ENCODE data around the gene SMIM30. TPM values are rescaled to one million over a fixed set of nuclear protein-coding genes. Genes with fewer than 3 reads are reported as not detected.

SMIM30 gene
- total RNA-seq, 1 donor: 19.7 TPM

DNA sequence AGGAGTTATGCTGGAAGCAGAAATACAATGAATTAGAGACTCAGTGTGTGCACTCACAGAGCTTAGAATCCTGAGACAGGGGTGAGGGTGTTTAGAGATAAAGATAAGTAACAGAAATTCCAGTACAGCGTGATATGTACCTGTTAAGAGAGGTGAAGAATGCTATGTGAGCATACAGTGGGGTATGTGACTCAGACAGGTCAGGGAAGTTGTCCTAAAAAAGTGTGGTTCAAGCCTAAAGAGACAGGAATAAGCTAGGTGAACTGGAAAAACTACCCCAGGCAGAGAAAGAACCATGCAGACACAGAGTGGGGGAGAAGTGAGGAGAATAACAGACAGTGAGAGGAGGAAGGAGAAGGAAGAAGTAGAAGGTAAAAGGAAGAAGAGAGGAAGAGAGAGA is 8.6 kb downstream of the SMIM30 start:
- DNase-seq (ENCODE audit: low read depth in 2 of 3, low spot score in 2 of 3): no peak

DNA sequence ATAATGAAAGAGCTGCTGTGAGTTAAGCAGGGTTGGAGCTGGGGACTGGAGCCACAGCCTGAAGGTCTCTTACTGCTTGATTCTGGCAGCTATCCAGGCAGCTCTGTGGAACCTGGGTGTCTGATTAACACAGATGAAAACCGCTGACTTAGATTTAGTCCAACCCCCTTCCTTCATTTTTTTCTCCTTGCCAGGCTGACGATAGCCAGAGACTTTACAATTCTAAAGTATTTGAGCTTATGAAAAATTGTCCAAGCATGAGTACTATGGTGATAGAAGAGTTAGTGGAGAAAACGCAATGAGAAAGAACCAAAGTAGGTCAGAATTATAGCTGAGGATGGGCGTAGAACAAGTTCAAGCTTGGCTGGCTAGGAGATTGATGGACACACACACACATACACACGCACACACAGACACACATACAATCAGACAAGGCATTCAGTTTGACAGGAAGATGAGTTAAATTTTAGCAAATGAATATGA is 18.2 kb downstream of the SMIM30 start:
- no peak for DNase-seq (ENCODE audit: low read depth in 2 of 3, low spot score in 2 of 3)

DNA sequence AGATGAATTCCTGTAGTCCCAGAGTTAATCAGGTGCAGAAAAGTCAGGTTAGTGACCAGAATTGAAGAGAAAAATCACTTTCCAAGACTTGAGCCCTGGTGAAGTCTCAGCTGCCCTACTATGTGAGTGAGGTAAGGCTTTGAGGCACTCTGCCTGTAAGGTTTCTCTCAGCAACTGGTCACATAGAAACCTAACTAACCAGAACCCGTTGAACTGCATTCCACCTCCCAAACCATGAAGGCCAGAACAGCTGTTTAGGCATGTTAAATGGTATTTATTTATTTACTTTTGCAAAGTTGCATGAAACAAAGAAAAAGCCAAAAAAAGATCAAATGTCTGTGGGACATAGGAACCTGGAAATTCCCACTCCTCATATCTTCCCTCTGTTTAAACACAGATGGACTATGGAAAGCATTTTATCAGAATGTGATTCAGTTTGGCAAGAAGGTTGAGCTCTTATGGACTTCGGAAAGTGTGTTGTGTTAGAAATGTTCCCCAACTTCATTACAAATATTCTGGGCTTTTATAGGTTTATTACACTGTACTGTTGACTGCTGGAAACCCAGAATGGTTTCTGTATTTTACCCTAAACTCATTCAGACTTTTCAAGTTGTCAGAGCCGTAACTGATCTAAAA is 19.0 kb downstream of the SMIM30 start:
- DNase-seq (ENCODE audit: low read depth in 2 of 3, low spot score in 2 of 3): no peak

DNA sequence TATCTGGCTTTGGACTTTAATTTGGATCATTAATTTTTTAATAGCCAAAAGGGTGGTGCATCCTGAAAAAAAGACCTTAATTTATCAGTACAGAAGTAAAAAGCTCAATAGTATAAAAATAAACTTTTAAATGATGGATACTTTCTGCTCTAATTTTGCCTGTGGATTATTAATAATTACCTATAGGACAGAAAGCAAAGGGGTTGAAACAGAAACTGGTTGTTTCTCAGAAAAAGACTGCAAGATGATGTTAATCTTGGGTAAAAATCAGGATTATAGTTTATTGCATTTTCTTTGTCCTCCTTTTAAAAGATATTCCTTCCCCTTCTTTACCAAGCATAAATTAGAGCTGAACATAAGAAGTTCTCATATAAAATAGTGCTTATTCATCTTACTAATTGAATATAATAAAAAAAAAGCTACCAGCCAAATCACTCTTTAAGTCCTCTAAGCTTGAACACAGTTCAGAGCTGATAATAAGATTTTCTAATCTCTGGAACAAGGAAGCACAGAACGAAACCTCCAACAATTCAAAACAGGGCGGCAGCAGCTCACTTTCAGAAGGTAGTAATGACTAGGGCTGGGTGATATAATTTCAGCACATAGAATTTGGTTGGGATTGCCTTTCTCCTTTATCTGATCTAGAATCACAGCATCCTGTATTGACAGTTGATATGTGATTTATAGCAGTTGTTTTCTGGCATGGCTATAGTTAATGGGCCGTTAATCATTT is 23.7 kb downstream of the SMIM30 start:
- DNase-seq (ENCODE audit: low read depth in 2 of 3, low spot score in 2 of 3): no peak

DNA sequence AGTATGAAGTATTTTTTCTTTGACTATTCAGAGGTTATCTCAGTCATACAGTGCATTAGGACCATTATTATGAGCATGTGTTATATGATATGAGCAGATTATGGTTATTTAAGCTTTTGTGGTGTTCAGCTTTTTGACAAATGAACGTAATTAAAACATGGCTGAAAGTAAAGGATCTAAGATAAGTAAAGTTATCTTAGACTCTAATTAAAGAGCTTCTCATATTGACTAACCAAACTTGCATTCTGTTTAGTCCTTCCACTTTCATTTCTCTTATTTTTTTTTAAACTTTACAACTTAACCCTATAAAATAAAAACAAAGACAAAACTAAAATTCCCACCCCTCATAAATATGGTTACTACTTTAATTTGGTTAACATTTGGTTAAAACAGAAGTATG is 24.8 kb downstream of the SMIM30 start:
- DNase-seq (ENCODE audit: low read depth in 2 of 3, low spot score in 2 of 3): no peak

DNA sequence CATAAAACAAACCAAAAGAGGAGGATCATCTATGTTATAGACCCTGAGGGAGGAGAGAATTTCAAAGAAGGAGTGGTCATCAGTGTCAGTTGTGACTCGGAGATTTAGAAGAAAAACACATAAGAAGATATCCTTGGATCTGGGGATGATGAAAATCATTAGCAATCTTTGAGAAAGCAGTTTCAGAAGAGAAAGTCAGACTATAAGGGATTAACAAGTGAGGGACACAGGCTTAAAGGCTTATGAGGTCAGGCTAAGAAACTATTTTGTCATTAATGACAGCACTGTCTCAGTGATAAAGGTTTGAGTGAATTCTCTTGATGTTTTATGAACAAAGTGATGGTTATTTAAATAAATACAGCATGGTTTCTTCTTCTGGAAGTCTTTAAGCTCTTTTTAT is 25.6 kb downstream of the SMIM30 start:
- no peak for DNase-seq (ENCODE audit: low read depth in 2 of 3, low spot score in 2 of 3)

DNA sequence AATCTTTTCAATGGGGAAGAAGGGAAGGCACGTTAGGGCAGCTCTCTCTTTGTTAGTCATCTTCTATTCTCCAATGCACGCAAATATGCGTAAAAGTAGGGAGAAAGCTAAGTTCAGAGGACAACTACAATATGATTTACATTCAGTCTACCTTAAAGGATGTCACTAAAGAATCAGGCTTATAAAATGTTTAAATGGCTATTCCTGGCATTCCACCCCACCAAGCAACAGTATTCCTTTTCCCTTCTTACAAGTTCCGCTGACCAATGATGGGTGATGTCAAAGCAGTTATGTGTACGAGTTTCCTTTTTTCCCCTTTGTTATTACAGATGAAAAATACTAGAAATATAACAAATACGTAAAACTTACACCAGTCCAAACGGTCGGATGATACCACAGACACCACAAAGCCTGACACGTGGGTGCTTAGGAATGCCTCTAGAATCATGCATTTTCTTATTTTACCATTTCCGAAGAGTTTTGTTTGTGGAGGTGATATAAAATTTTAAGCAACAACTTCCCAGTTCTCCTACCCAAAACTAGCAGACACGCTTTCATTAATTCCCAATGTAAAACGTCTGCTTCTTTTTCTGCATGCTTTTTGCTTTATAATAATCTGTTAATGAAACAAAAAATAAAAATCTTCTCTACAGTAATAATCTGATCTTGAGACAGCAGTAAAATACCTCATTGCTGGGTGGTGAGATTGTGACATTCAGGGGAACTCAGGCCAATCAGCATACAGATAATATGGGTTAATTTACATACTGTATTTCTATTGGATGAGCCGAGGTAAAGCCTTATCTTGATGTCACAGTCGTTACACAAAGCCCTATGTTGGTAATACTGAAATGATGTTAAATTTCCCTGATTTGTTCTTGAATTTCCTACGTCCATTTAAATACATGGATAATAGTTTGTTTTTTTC is 31.0 kb downstream of the SMIM30 start:
- DNase-seq (ENCODE audit: low read depth in 2 of 3, low spot score in 2 of 3): peak in 1 of 3 donors; percentile 64

DNA sequence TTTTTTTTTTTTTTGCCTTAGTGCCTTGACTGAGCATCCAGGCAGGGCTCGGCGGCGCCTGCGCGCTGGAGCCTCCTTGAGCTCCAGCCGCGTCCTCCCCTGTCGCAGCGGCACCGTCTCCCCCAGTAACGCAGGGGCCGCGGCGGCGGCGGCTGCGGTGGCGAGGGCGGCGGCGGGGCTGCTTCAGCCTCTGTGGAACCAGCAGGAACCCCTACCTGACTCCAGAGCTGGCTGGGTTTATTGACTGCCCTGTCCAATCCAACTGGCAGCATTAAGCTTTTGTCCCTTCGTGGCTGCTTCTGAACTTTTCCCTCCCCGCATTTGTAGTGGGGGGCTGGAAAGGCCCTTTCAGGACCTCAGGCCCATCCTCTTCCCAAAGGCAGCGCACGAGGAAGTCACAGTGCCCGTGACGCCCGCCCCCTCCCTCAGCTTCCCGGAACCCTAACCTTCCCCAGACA is 31.9 kb downstream of the SMIM30 start, which contains the start of gene GPR85:
TSS of gene GPR85 (minus strand) at position 397 of the 458 bp plus-strand sequence. CDS start 2,106 bp downstream, outside the sequence.
- DNase-seq (ENCODE audit: low read depth in 2 of 3, low spot score in 2 of 3): peak in 2 of 3 donors; percentile 23 to 58

DNA sequence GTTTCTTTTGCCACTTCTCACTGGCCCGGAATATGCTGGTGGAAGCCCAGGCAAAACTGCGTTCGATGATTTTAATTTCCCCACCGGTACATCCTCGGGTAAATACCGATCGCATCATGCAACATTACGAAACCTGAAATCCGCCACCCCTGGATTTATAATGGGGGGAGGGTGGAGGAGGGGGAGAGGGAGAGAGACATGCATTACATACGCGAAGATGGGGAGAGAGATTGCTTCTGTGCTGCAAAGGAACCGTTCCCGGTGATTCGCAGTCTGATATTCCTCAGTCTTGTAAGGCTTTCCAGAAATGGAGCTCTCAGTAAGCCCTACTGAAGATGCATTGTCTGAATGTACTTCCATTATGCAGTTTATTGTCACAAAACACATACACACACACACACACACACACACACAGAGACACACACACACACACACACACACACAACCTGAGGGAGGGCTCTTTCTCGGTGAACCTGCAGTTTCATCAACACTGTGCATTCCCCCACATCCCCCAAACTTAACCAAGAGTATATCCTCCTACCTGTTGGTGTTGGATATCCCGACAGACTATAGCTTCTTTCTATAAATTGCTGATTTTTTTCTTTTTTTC is 32.5 kb downstream of the SMIM30 start:
- DNase-seq (ENCODE audit: low read depth in 2 of 3, low spot score in 2 of 3): peak in 1 of 3 donors; percentile 10

DNA sequence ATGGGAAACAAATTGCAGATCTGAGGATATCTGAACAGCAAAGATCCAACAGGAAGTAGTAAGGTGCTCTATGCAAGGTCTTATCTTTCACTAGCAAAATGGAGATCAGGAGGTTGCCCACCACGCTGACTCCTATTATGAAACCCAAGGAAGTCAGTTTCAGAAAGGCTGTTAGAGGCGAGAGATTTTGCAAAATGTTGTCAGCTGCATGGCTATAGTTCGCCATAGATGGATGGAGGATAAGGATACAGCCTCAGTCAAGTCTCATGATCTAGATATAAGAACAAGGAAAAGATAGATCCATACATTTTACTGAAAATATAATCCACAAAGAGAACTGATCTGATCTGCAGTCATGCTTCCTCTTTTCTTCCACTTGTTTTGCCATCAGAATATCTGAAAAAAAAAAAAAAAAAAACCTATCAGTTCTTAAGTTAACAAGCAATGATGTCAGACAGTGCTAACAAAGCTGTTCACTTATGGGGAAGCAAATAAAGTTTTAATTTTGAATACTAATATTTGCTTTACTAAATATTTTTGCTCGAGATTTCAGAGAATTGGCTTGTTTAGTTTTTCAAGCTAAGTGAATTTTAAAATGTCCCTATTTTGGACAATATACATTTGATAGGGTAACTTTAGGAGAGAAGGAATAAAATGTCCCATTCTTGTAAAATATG is 33.7 kb downstream of the SMIM30 start:
- DNase-seq (ENCODE audit: low read depth in 2 of 3, low spot score in 2 of 3): no peak

DNA sequence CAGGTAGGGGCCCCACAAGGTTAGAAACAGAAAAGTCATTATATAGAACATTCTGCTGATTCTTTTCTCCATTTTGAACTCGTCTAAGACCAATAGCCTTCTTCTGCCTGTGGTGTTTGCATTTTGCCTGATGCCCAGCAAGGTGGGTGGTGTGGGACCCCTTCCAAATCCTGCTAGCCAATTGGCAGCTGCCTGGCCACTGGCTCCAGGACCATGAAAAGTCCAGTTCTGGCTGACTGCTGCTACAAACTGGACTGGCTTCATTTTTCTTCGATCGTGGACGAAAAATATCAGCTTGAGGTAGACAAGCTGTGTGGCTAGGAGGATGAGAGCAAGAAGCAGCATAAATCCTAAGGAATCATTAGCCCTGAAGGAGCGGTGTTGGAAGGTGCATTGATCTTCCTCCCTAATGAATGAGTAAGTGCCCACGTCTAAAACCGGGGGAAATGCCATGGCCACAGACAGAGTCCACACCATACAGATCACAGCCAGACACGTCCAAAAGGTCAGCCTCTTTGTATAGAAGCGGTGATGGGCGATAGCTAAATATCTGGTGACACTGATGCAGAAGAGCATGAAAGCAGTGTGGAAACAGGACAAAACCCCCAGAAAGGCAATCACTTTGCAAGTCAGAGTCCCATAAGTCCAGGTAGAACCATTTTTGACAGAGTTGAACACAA is 34.4 kb downstream of the SMIM30 start:
- DNase-seq (ENCODE audit: low read depth in 2 of 3, low spot score in 2 of 3): no peak

DNA sequence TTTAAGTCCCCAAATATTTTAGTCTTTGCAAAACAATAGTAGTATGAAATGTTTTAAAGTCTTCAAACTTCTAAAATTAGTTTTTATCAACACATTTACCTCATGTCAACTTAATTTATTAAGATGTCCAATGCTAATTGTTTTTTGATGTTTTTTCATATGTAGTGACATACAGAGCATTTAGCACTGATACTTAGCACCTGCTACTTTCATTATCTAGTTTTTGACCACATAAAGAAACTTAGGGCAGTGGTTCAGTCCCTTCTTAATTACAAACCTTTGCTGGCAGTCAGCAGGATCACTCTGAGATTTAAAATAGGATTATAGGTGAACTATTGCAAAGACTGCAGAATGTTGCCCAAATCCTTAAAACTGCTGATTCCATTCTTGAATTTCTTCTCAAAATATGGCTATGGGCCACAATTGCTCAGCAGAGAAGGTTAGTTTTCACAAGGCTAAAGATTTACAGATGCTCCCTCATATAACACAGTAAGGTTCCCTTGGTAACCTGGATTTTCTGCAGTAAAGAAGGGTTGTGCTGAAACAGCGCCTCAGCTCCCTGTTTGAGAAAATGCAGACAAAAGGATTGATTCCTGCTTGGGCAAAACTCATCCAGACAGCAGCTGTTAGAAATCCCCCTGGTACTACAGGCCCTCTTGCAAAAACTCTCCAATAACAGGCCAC is 35.1 kb downstream of the SMIM30 start:
- DNase-seq (ENCODE audit: low read depth in 2 of 3, low spot score in 2 of 3): no peak

DNA sequence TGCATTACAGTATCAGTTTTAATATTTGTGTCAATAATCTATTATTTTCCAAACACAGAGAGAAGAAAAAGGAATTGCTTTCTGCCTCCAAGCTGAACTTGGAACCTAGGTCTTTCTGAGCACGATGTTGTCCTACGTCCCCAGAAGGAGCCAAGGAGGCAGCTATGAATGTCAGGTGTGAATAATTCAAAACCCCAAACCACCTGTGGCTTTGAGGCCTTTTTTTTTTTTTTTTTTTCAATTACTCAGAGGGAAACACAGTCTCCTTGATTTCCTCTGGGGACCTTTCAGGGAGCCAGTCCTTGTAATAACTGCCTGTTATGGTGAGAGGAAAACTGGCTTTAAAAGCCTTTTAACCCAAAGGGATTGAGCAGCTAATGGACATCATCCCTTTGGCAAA is 40.0 kb downstream of the SMIM30 start:
- no peak for DNase-seq (ENCODE audit: low read depth in 2 of 3, low spot score in 2 of 3)

DNA sequence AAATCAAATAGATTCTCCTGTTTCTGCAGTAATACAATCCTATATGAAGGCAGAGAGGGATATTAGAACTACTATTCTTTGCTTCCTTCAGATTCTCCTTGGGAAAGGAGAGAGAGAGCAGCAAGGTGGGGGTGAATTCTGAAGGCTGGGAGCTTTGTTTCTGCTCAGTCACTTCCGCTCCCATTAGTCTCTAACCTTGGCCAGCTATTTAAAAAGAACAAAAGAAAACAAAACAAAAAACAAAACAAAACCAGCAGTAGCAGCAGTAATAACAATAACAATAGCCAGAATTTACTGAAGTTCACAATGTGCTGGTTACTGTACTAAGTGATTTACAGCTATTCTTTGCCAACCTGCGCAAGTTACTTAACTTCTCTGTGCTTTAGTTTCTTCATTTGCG is 41.7 kb downstream of the SMIM30 start:
- DNase-seq (ENCODE audit: low read depth in 2 of 3, low spot score in 2 of 3): no peak

DNA sequence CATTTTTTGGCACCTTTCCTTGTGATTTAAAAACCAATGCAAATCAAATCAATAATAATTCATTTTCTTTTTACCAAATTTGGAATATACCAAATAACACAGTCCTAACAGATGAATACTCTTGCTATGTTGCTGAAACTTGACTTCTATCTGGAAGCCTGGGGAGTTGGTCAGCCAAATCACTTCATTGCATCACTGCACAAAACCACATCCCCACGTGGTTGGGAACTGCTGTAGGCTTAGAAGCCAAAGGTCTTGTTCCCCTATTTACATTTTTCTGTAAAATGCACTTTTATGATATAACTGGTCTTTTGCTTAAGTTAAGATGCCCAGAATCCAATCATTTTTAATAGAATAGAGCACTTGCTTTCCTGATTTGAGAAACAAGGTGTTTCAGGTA is 46.9 kb downstream of the SMIM30 start:
- DNase-seq (ENCODE audit: low read depth in 2 of 3, low spot score in 2 of 3): no peak

Measured in hematopoietic multipotent progenitor cell (in vitro differentiated cells).